IMR-90 (cell line): Measurements from ENCODE around the gene RTN1. TPM values are rescaled to one million over a fixed set of nuclear protein-coding genes. Genes with fewer than 3 reads are reported as not detected.

ENCODE experiments used
- ATAC-seq: fragments of 200-7000 bp; cut with Tn5 transposase; 2 replicates; pipeline ENCODE4 v1.9.1; 2020; ENCODE audit warnings: low read depth, mild to moderate bottlenecking, moderate library complexity
- BruUV-seq: library from RNA; stranded (reverse); fragments of 400-500 nt; replicated peaks from 2 replicates; lab custom pipeline; 2021; lab: Mats Ljungman, UMichigan
- CTCF ChIA-PET: fragments of 300-600 bp; formaldehyde crosslinking; extraction: SDS; loops from one replicate; lab custom pipeline; 2021; ENCODE audit warnings: antibody characterized with exemption; lab: Yijun Ruan, JAX
- POLR2A ChIA-PET: fragments of 300-600 bp; sonication (Branson Sonifier 250); formaldehyde crosslinking; loops from one replicate; lab custom pipeline; 2022; ENCODE audit warnings: antibody characterized with exemption; ENCODE audit not compliant: unreplicated experiment; lab: Charles Lee
- DNase-seq: peaks from one replicate; pipeline ENCODE4 v3.0.0; 2013
- H2AFZ ChIP-seq: replicated peaks from 2 replicates; pipeline ENCODE3; 2013; ENCODE audit warnings: low read length, mild to moderate bottlenecking; ENCODE audit not compliant: poor library complexity
- H2AK5ac ChIP-seq: 2 replicates; pipeline ENCODE4 v1.6.1; 2013; ENCODE audit warnings: low read depth, low read length, inconsistent platforms
- H2AK9ac ChIP-seq: replicated peaks from 2 replicates; pipeline ENCODE3; 2013; ENCODE audit warnings: mild to moderate bottlenecking, low read depth, low read length, moderate library complexity; ENCODE audit not compliant: poor library complexity
- H2BK120ac ChIP-seq: 2 replicates; pipeline ENCODE4 v1.6.1; 2013; ENCODE audit warnings: low read depth, low read length, inconsistent platforms
- H2BK15ac ChIP-seq: 3 replicates; pipeline ENCODE4 v1.6.1; 2013; ENCODE audit warnings: low read depth, low read length, inconsistent platforms
- H2BK20ac ChIP-seq: 2 replicates; pipeline ENCODE4 v1.6.1; 2013; ENCODE audit warnings: low read depth, mild to moderate bottlenecking, inconsistent platforms, low read length, moderate library complexity
- H2BK5ac ChIP-seq: 2 replicates; pipeline ENCODE4 v1.6.1; 2013; ENCODE audit warnings: mild to moderate bottlenecking, low read depth, low read length, inconsistent platforms; ENCODE audit not compliant: poor library complexity, severe bottlenecking
- H3K14ac ChIP-seq: replicated peaks from 2 replicates; pipeline ENCODE4 v1.6.1; 2013; ENCODE audit warnings: low read depth, low read length, inconsistent platforms
- H3K18ac ChIP-seq: 2 replicates; pipeline ENCODE4 v1.6.1; 2013; ENCODE audit warnings: low read depth, low read length, control low read depth
- H3K23ac ChIP-seq: 2 replicates; pipeline ENCODE4 v1.6.1; 2013; ENCODE audit warnings: low read depth, low read length, inconsistent platforms
- H3K27ac ChIP-seq: 2 replicates; pipeline ENCODE4 v1.5.1; 2013; ENCODE audit warnings: mild to moderate bottlenecking, control low read depth, low read length; ENCODE audit not compliant: insufficient read depth
- H3K27me3 ChIP-seq: 2 replicates; pipeline ENCODE4 v1.6.1; 2013; ENCODE audit warnings: low read length; ENCODE audit not compliant: control insufficient read depth, insufficient read depth
- H3K36me3 ChIP-seq: 2 replicates; pipeline ENCODE4 v1.6.1; 2013; ENCODE audit warnings: low read length, mixed read lengths; ENCODE audit not compliant: control insufficient read depth, insufficient read depth
- H3K4ac ChIP-seq: 2 replicates; pipeline ENCODE4 v1.6.1; 2013; ENCODE audit warnings: low read depth, low read length, inconsistent platforms
- H3K4me1 ChIP-seq: 2 replicates; pipeline ENCODE4 v1.6.1; 2013; ENCODE audit warnings: low read length, mixed read lengths; ENCODE audit not compliant: control insufficient read depth, insufficient read depth
- H3K4me2 ChIP-seq: 2 replicates; pipeline ENCODE4 v1.6.1; 2013; ENCODE audit warnings: low read depth, mild to moderate bottlenecking, control low read depth, low read length, moderate library complexity
- H3K4me3 ChIP-seq: 2 replicates; pipeline ENCODE4 v1.5.1; 2013; ENCODE audit warnings: low read depth, mild to moderate bottlenecking, control low read depth, low read length, moderate library complexity; ENCODE audit not compliant: insufficient read depth
- H3K56ac ChIP-seq: 2 replicates; pipeline ENCODE4 v1.6.1; 2013; ENCODE audit warnings: low read length, inconsistent platforms; ENCODE audit not compliant: insufficient read depth; ENCODE audit errors: extremely low read depth
- H3K79me1 ChIP-seq, 2 experiments: 2 replicates each; pipeline ENCODE4 v1.6.1; 2013; ENCODE audit warnings: low read length in 2 of 2, inconsistent platforms in 1 of 2, low read depth in 1 of 2
- H3K9ac ChIP-seq: 2 replicates; pipeline ENCODE4 v1.6.1; 2013; ENCODE audit warnings: low read depth, low read length, control low read depth
- H3K9me1 ChIP-seq: 2 replicates; pipeline ENCODE4 v1.6.1; 2013; ENCODE audit warnings: low read length, inconsistent platforms; ENCODE audit not compliant: insufficient read depth
- H3K9me3 ChIP-seq: 2 replicates; pipeline ENCODE4 v1.6.1; 2013; ENCODE audit warnings: low read length; ENCODE audit not compliant: control insufficient read depth, insufficient read depth
- H4K20me1 ChIP-seq: 2 replicates; pipeline ENCODE4 v1.6.1; 2013; ENCODE audit warnings: low read length, inconsistent platforms; ENCODE audit not compliant: insufficient read depth
- H4K5ac ChIP-seq: 2 replicates; pipeline ENCODE4 v1.6.1; 2013; ENCODE audit warnings: mild to moderate bottlenecking, low read depth, low read length, control low read depth
- H4K8ac ChIP-seq, 2 experiments: 2 replicates each; pipeline ENCODE4 v1.6.1; 2013; ENCODE audit warnings: low read depth in 2 of 2, low read length in 2 of 2, control low read depth in 1 of 2, inconsistent platforms in 1 of 2
- H4K91ac ChIP-seq: 2 replicates; pipeline ENCODE4 v1.6.1; 2013; ENCODE audit warnings: low read depth, low read length, inconsistent platforms; ENCODE audit not compliant: insufficient read depth
- CEBPB ChIP-seq: IDR thresholded peaks from 2 replicates; pipeline ENCODE4 v1.6.1; 2012; ENCODE audit warnings: low read depth, low read length, improper control_type of control experiment
- CHD1 ChIP-seq: IDR thresholded peaks from 2 replicates; pipeline ENCODE4 v1.6.1; 2012; ENCODE audit warnings: low read depth, low read length, improper control_type of control experiment
- FOS ChIP-seq: fragments of 150-350 bp; IDR thresholded peaks from 2 replicates; pipeline ENCODE4 v1.6.1; 2016; ENCODE audit warnings: low read depth, low read length
- MAFK ChIP-seq: IDR thresholded peaks from 2 replicates; pipeline ENCODE4 v1.6.1; 2012; ENCODE audit warnings: low read depth, low read length, improper control_type of control experiment
- MAZ ChIP-seq: IDR thresholded peaks from 2 replicates; pipeline ENCODE4 v1.6.1; 2012; ENCODE audit warnings: low read depth, mild to moderate bottlenecking, low read length, improper control_type of control experiment, moderate library complexity, borderline replicate concordance
- MXI1 ChIP-seq: IDR thresholded peaks from 2 replicates; pipeline ENCODE4 v1.6.1; 2012; ENCODE audit warnings: low read depth, mild to moderate bottlenecking, low read length, moderate library complexity, borderline replicate concordance
- NFE2L2 ChIP-seq: fragments of 150-350 bp; IDR thresholded peaks from 2 replicates; pipeline ENCODE4 v1.6.1; 2016; ENCODE audit warnings: low read depth, mild to moderate bottlenecking, low read length
- POLR2A ChIP-seq: IDR thresholded peaks from 2 replicates; pipeline ENCODE4 v1.6.1; 2012; ENCODE audit warnings: mild to moderate bottlenecking, low read depth, low read length
- RAD21 ChIP-seq: IDR thresholded peaks from 2 replicates; pipeline ENCODE4 v1.6.1; 2012; ENCODE audit warnings: low read length, improper control_type of control experiment
- RCOR1 ChIP-seq: IDR thresholded peaks from 2 replicates; pipeline ENCODE4 v1.6.1; 2012; ENCODE audit warnings: mild to moderate bottlenecking, low read length, improper control_type of control experiment; ENCODE audit not compliant: insufficient replicate concordance
- RFX5 ChIP-seq: IDR thresholded peaks from 2 replicates; pipeline ENCODE4 v1.8.0; 2012; ENCODE audit warnings: low read depth, mild to moderate bottlenecking, low read length, moderate library complexity
- WGBS, 2 experiments: methylation state at CpG; one replicate each; pipeline versions ENCODE4 v1.1.5 to v1.1.7; 2013; ENCODE audit warnings: missing lambda C conversion rate in 2 of 2; ENCODE audit not compliant: insufficient read length in 1 of 2; ENCODE audit errors: extremely low coverage in 2 of 2; 5-methylcytosine and 5-hydroxymethylcytosine counted together
- dilution Hi-C: fragments of 300-500 bp; cut with HindIII; formaldehyde crosslinking; loops from one replicate; pipeline ENCODE4 v1.14.3; 2018; ENCODE audit warnings: low sequenced_read_pairs; ENCODE audit not compliant: unreplicated experiment
- in situ Hi-C: fragments of 300-500 bp; cut with MboI; formaldehyde crosslinking; loops from 3 replicates; pipeline ENCODE4 v1.14.3; 2019; ENCODE audit warnings: low sequenced_read_pairs, inconsistent platforms, mixed read lengths
- intact Hi-C: fragments of 100-400 bp; cut with micrococcal nuclease; formaldehyde crosslinking; loops from 2 replicates; pipeline ENCODE4 v1.10.0; 2022
- polyA plus RNA-seq, 3 experiments: library from polyadenylated mRNA; depleted of rRNA; stranded (reverse); fragments of >200 nt; gene quantifications; 2 replicates each; pipeline ENCODE4 v1.2.3, GENCODE V29; 2012; ENCODE audit warnings: low replicate concordance in 1 of 3
- total RNA-seq: library from RNA; depleted of rRNA; stranded (reverse); fragments of >200 nt; gene quantifications from 2 replicates; pipeline ENCODE4 v1.2.3, GENCODE V29; 2012
- TF ChIP-seq, protein P1 (sequence below): fragments of 150-350 bp; IDR thresholded peaks from 2 replicates; pipeline ENCODE4 v1.6.1; 2016; ENCODE audit warnings: low read depth, mild to moderate bottlenecking, low read length, moderate library complexity, borderline replicate concordance
- TF ChIP-seq, protein P2 (sequence below): fragments of 150-350 bp; IDR thresholded peaks from 2 replicates; pipeline ENCODE4 v1.6.1; 2017; ENCODE audit warnings: mild to moderate bottlenecking, antibody characterized with exemption, low read length, low read depth
- TF ChIP-seq, protein P3 (sequence below): conservative IDR thresholded peaks from 2 replicates; pipeline ENCODE4 v1.5.1; 2012; ENCODE audit warnings: mild to moderate bottlenecking, low read depth, low read length, improper control_type of control experiment

RTN1 gene
- total and polyA plus RNA-seq, 2 of the 4 experiments (the other 2 are of a cell fraction): 0.18 to 0.46 TPM

DNA sequence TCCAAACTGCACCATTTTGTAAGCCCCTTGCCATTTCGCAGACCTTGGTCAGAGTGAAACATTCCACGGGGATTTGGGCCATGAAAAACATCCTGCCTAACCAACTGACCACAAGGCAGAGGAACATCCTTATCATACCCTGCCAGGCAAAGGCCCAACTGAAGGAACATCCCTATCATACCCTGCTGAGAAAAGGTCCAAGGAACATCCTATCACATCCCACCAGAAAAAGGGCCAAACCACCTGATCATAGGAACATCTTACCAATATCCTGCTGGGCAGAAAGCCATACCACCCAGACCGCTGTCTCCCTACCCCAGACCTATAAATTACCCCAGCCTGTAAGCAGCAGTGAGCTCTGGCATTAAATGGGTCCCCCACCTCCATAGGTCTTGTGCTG, 30.0 kb upstream of the RTN1 start:
- Histone ChIP-seq H3K9ac (no peak overlapping the region), H3K14ac (no peak overlapping the region), H4K20me1 (no peaks in the 10 kb centered on the region), H4K5ac (no peak overlapping the region), H4K8ac (no peak overlapping the region), H2BK20ac (no peak overlapping the region), H3K4me3 (no peak overlapping the region), H4K91ac (no peak overlapping the region), H2AK5ac (no peak overlapping the region), H2BK15ac (no peak overlapping the region), H3K79me1 (no peaks in the 10 kb centered on the region), H3K9me3 (no peaks in the 10 kb centered on the region), H2BK120ac (no peak overlapping the region), H3K4ac (no peak overlapping the region), H3K27me3 (no peaks in the 10 kb centered on the region; the same call in 1 of the 2 replicates), H3K4me1 (no peaks in the 10 kb centered on the region), H2AK9ac (no peak overlapping the region), H2AFZ (no peak overlapping the region), H3K56ac (no peak overlapping the region), H3K36me3 (no peaks in the 10 kb centered on the region), H3K4me2 (no peak overlapping the region), H3K18ac (no peak overlapping the region), H3K9me1 (no peaks in the 10 kb centered on the region), H3K23ac (no peak overlapping the region), H3K27ac (no peak overlapping the region), H2BK5ac (no peak overlapping the region)
- TF ChIP-seq, protein P1, sequence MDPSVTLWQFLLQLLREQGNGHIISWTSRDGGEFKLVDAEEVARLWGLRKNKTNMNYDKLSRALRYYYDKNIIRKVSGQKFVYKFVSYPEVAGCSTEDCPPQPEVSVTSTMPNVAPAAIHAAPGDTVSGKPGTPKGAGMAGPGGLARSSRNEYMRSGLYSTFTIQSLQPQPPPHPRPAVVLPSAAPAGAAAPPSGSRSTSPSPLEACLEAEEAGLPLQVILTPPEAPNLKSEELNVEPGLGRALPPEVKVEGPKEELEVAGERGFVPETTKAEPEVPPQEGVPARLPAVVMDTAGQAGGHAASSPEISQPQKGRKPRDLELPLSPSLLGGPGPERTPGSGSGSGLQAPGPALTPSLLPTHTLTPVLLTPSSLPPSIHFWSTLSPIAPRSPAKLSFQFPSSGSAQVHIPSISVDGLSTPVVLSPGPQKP: no peak
- TF ChIP-seq RFX5 (no peak), RAD21 (no peak), MAFK (no peak), CEBPB (no peak), FOS (no peak), RCOR1 (no peak), MXI1 (no peak), CHD1 (no peak), POLR2A (no peak), MAZ (no peak), NFE2L2 (no peak)
- TF ChIP-seq, protein P2, sequence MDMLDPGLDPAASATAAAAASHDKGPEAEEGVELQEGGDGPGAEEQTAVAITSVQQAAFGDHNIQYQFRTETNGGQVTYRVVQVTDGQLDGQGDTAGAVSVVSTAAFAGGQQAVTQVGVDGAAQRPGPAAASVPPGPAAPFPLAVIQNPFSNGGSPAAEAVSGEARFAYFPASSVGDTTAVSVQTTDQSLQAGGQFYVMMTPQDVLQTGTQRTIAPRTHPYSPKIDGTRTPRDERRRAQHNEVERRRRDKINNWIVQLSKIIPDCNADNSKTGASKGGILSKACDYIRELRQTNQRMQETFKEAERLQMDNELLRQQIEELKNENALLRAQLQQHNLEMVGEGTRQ: no peak
- TF ChIP-seq, protein P3, sequence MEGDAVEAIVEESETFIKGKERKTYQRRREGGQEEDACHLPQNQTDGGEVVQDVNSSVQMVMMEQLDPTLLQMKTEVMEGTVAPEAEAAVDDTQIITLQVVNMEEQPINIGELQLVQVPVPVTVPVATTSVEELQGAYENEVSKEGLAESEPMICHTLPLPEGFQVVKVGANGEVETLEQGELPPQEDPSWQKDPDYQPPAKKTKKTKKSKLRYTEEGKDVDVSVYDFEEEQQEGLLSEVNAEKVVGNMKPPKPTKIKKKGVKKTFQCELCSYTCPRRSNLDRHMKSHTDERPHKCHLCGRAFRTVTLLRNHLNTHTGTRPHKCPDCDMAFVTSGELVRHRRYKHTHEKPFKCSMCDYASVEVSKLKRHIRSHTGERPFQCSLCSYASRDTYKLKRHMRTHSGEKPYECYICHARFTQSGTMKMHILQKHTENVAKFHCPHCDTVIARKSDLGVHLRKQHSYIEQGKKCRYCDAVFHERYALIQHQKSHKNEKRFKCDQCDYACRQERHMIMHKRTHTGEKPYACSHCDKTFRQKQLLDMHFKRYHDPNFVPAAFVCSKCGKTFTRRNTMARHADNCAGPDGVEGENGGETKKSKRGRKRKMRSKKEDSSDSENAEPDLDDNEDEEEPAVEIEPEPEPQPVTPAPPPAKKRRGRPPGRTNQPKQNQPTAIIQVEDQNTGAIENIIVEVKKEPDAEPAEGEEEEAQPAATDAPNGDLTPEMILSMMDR: no peak
- BruUV-seq: no TSS peak
- intact Hi-C loops (no loop called here), dilution Hi-C loops (no loop called here), in situ Hi-C loops (no loop called here)
- no CpG with 5 or more reads among the region's 3 CpGs for WGBS, 2 experiments
- ATAC-seq (no peak), DNase-seq (no peak)
- POLR2A ChIA-PET: no interaction called here
- CTCF ChIA-PET: no interaction called here
